ENCODE measurements around the gene FCER1G. TPM values are rescaled to one million over a fixed set of nuclear protein-coding genes. Genes with fewer than 3 reads are reported as not detected.
A peak's percentile ranks its signal among the peaks of the same experiment; 100 is the strongest.

Gene FCER1G
- total RNA-seq, 1 donor from 2014 or later, result 158 TPM

- H3K27ac ChIP-seq, result no peak overlapping the region
- no peak for ATAC-seq
- no peak overlapping the region for H3K4me3 ChIP-seq
- intact Hi-C loops (cut with DNase I), result no loop called here
- no peaks in the 10 kb centered on the region for H3K4me1 ChIP-seq
- no peak for DNase-seq
- H3K9me3 ChIP-seq, result no peaks in the 10 kb centered on the region
- TF ChIP-seq CTCF (IDR thresholded peaks at IDR 0.05), result no peak
- H3K36me3 ChIP-seq, result no peaks in the 10 kb centered on the region
- H3K27me3 ChIP-seq, result peaks cover 1% of the 10 kb centered on the region
Observed at GRCh38 chr1:161265305-161265704, 50.2 kb downstream of the FCER1G start.

- H3K27me3 ChIP-seq, result no peaks in the 10 kb centered on the region
- no peak overlapping the region for H3K27ac ChIP-seq
- TF ChIP-seq CTCF (IDR thresholded peaks at IDR 0.05), result no peak
- no peak for DNase-seq
- H3K9me3 ChIP-seq, result no peaks in the 10 kb centered on the region
- no peaks in the 10 kb centered on the region for H3K36me3 ChIP-seq
- no peak overlapping the region for H3K4me3 ChIP-seq
- H3K4me1 ChIP-seq, result no peaks in the 10 kb centered on the region
- ATAC-seq, result peak; percentile 36
- intact Hi-C loops (cut with DNase I), result no loop called here
Observed at GRCh38 chr1:161266202-161266601, 51.1 kb downstream of the FCER1G start.

- ATAC-seq (no peak), DNase-seq (no peak)
- intact Hi-C loops (cut with DNase I), result no loop called here
- H3K27me3 ChIP-seq, result no peaks in the 10 kb centered on the region
- H3K4me3 ChIP-seq, result no peak overlapping the region
- H3K4me1 ChIP-seq, result no peaks in the 10 kb centered on the region
- no peak for TF ChIP-seq CTCF (IDR thresholded peaks at IDR 0.05)
- no peak overlapping the region for H3K27ac ChIP-seq
- no peaks in the 10 kb centered on the region for H3K36me3 ChIP-seq
- H3K9me3 ChIP-seq, result no peaks in the 10 kb centered on the region
Observed at GRCh38 chr1:161266836-161267235, 51.7 kb downstream of the FCER1G start.

- TF ChIP-seq CTCF (IDR thresholded peaks at IDR 0.05), result no peak
- Histone ChIP-seq H3K4me1 (no peaks in the 10 kb centered on the region), H3K36me3 (no peaks in the 10 kb centered on the region), H3K4me3 (no peak overlapping the region), H3K27ac (no peak overlapping the region), H3K27me3 (no peaks in the 10 kb centered on the region), H3K9me3 (no peaks in the 10 kb centered on the region)
- ATAC-seq, result peak; percentile 69
- no peak for DNase-seq
- intact Hi-C loops (cut with DNase I), result no loop called here
Observed at GRCh38 chr1:161267321-161267720, 52.2 kb downstream of the FCER1G start.

Small RNA genes lying within 50 kb of the gene (microRNA-seq; reads per million reads assigned to microRNA genes)
- 0.83 reads per million for gene MIR5187 (ENCODE audit: borderline microRNAs expressed)

Other genes with a start within 250 kb of the FCER1G start
- gene F11R, start 194.1 kb upstream of the FCER1G start, total RNA-seq, result 167 TPM
- gene TSTD1, start 176.3 kb upstream of the FCER1G start, total RNA-seq, result 50.6 TPM
- 67.6 TPM for gene USF1, start 169.3 kb upstream of the FCER1G start, total RNA-seq
- 38.0 TPM for gene ARHGAP30, start 145.4 kb upstream of the FCER1G start, total RNA-seq
- 5.4 TPM for gene NECTIN4, start 125.7 kb upstream of the FCER1G start, total RNA-seq
- gene KLHDC9, start 116.9 kb upstream of the FCER1G start, total RNA-seq, result 3.2 TPM
- 56.2 TPM for gene PFDN2, start 97.3 kb upstream of the FCER1G start, total RNA-seq
- 42.1 TPM for gene NIT1, start 97.2 kb upstream of the FCER1G start, total RNA-seq
- gene DEDD, start 82.6 kb upstream of the FCER1G start, total RNA-seq, result 37.5 TPM
- gene UFC1, start 61.3 kb upstream of the FCER1G start, total RNA-seq, result 84.4 TPM
- gene USP21, start 55.8 kb upstream of the FCER1G start, total RNA-seq, result 27.7 TPM
- gene PPOX, start 48.9 kb upstream of the FCER1G start, total RNA-seq, result 23.3 TPM
- 35.7 TPM for gene B4GALT3, start 37.8 kb upstream of the FCER1G start, total RNA-seq
- 7.8 TPM for gene ADAMTS4, start 16.2 kb upstream of the FCER1G start, total RNA-seq
- 66.9 TPM for gene NDUFS2, start 12.9 kb upstream of the FCER1G start, total RNA-seq
- gene APOA2, start 8.3 kb downstream of the FCER1G start, total RNA-seq, result not detected
- gene TOMM40L, start 10.8 kb downstream of the FCER1G start, total RNA-seq, result 11.6 TPM
- not detected for gene NR1I3, start 22.9 kb downstream of the FCER1G start, total RNA-seq
- gene PCP4L1, start 43.5 kb downstream of the FCER1G start, total RNA-seq, result 8.2 TPM
- gene MPZ, start 94.7 kb downstream of the FCER1G start, total RNA-seq, result 2.5 TPM
- gene SDHC, start 99.1 kb downstream of the FCER1G start, total RNA-seq, result 158 TPM
- gene CFAP126, start 152.6 kb downstream of the FCER1G start, total RNA-seq, result not detected

Measured in upper lobe of right lung (tissue), 1 donor.